Endothelial cell of umbilical vein (primary cell): Measurements from ENCODE around the gene NR2E3. TPM values are rescaled to one million over a fixed set of nuclear protein-coding genes. Genes with fewer than 3 reads are reported as not detected.

Experiments used
- BruUV-seq: library from RNA; stranded (reverse); fragments of 400-500 nt; replicated peaks from 2 replicates; lab custom pipeline; 2021; lab: Mats Ljungman, UMichigan
- CTCF ChIA-PET: fragments of 300-600, 350-600 bp; sonication (Branson Sonifier 250); formaldehyde crosslinking; loops from one replicate; lab custom pipeline; 2021; ENCODE audit warnings: antibody characterized with exemption, inconsistent platforms; lab: Charles Lee
- POLR2A ChIA-PET: fragments of 300-600, 350-600 bp; sonication (Branson Sonifier 250); formaldehyde crosslinking; loops from one replicate; lab custom pipeline; 2021; ENCODE audit warnings: antibody characterized with exemption, inconsistent platforms; lab: Charles Lee
- DNase-seq: peaks from one replicate; pipeline ENCODE4 v3.0.0-alpha.2; 2011; ENCODE audit warnings: low read depth, low spot score
- FAIRE-seq: peaks from 2 replicates; lab custom pipeline; 2011; peaks lifted over from hg19 to GRCh38; lab: Jason Lieb, UNC
- H2AFZ ChIP-seq: 2 replicates; pipeline ENCODE4 v1.6.0; 2012; ENCODE audit warnings: low read depth, low read length, control low read depth, inconsistent platforms
- H3K27ac ChIP-seq: 2 replicates; pipeline ENCODE4 v1.5.1; 2011; ENCODE audit warnings: low read depth, mild to moderate bottlenecking, control low read depth, low read length, moderate library complexity; ENCODE audit not compliant: insufficient read depth
- H3K27me3 ChIP-seq, 2 experiments: 2 replicates each; pipeline versions ENCODE4 v1.6.0 to v1.6.1; 2011; ENCODE audit warnings: low read length in 2 of 2, mixed read lengths in 1 of 2; ENCODE audit not compliant: control insufficient read depth in 2 of 2, insufficient read depth in 2 of 2
- H3K36me3 ChIP-seq, 2 experiments: 2 replicates in 1 of 2; 3 replicates in 1 of 2; pipeline ENCODE4 v1.5.1; 2011; ENCODE audit warnings: low read length in 2 of 2, mild to moderate bottlenecking in 1 of 2, moderate library complexity in 1 of 2; ENCODE audit not compliant: control insufficient read depth in 2 of 2, insufficient read depth in 2 of 2; ENCODE audit errors: extremely low read depth in 1 of 2
- H3K4me1 ChIP-seq: 3 replicates; pipeline ENCODE4 v1.5.1; 2011; ENCODE audit warnings: mild to moderate bottlenecking, low read length; ENCODE audit not compliant: control insufficient read depth, insufficient read depth; ENCODE audit errors: extremely low read depth
- H3K4me2 ChIP-seq: 2 replicates; pipeline ENCODE4 v1.6.1; 2011; ENCODE audit warnings: low read length, control low read depth, mixed read lengths; ENCODE audit not compliant: insufficient read depth
- H3K4me3 ChIP-seq, 3 experiments: fragments of 200-600 bp in 1 of 3; sonication (generic), shearing (Covaris generic) in 1 of 3; replicated peaks in 1 of 3; 2 replicates each; pipeline ENCODE4 v1.5.1; 2011 to 2016; ENCODE audit warnings: control low read depth in 3 of 3, low read length in 3 of 3, mild to moderate bottlenecking in 2 of 3, inconsistent platforms in 1 of 3, low read depth in 1 of 3, moderate library complexity in 1 of 3; ENCODE audit not compliant: insufficient read depth in 1 of 3
- H3K79me2 ChIP-seq: 2 replicates; pipeline ENCODE4 v1.6.0; 2012; ENCODE audit warnings: low read length, inconsistent platforms; ENCODE audit not compliant: control insufficient read depth, insufficient read depth
- H3K9ac ChIP-seq: replicated peaks from 2 replicates; pipeline ENCODE3; 2011; ENCODE audit warnings: low read length, control low read depth; ENCODE audit not compliant: insufficient read depth; ENCODE audit errors: extremely low read depth
- H3K9me1 ChIP-seq: replicated peaks from 3 replicates; pipeline ENCODE4 v1.6.0; 2011; ENCODE audit warnings: mild to moderate bottlenecking, low read length; ENCODE audit not compliant: control insufficient read depth, insufficient read depth; ENCODE audit errors: extremely low read depth
- H3K9me3 ChIP-seq: replicated peaks from 2 replicates; pipeline ENCODE4 v1.5.1; 2012; ENCODE audit warnings: low read length, inconsistent platforms; ENCODE audit not compliant: control insufficient read depth, insufficient read depth
- H4K20me1 ChIP-seq: replicated peaks from 2 replicates; pipeline ENCODE3; 2011; ENCODE audit warnings: mild to moderate bottlenecking, low read length; ENCODE audit not compliant: control insufficient read depth, insufficient read depth; ENCODE audit errors: extremely low read depth
- CTCF ChIP-seq, 2 donors: IDR thresholded peaks; 1 replicate in 1 of 2; 2 replicates in 1 of 2; pipeline ENCODE4 v1.5.1; 2011; ENCODE audit warnings: low read length in 2 of 2, mild to moderate bottlenecking in 2 of 2, moderate library complexity in 2 of 2, control low read depth in 1 of 2, inconsistent platforms in 1 of 2, low read depth in 1 of 2; ENCODE audit not compliant: insufficient read depth in 1 of 2; ENCODE audit errors: extremely low read depth in 1 of 2
- EZH2 ChIP-seq: IDR thresholded peaks from 2 replicates; pipeline ENCODE4 v1.6.1; 2012; ENCODE audit warnings: borderline replicate concordance, low read depth, mild to moderate bottlenecking, moderate library complexity, low read length, inconsistent platforms; ENCODE audit not compliant: severe bottlenecking
- FOS ChIP-seq: IDR thresholded peaks from 2 replicates; pipeline ENCODE4 v1.6.1; 2011; ENCODE audit warnings: mild to moderate bottlenecking, low read length, moderate library complexity, borderline replicate concordance; ENCODE audit not compliant: insufficient read depth
- GATA2 ChIP-seq: IDR thresholded peaks from 2 replicates; pipeline ENCODE4 v1.7.0; 2011; ENCODE audit warnings: low read depth, mild to moderate bottlenecking, moderate library complexity, mixed read lengths, low read length; ENCODE audit not compliant: insufficient read length, insufficient read depth
- JUN ChIP-seq: IDR thresholded peaks from 2 replicates; pipeline ENCODE4 v1.6.1; 2011; ENCODE audit warnings: borderline replicate concordance, low read depth; ENCODE audit not compliant: insufficient read length, insufficient read depth
- MYC ChIP-seq: IDR thresholded peaks from one replicate; pipeline ENCODE4 v1.6.1; 2011; ENCODE audit warnings: mild to moderate bottlenecking, low read depth, low read length
- POLR2A ChIP-seq: IDR thresholded peaks from 2 replicates; pipeline ENCODE4 v1.6.1; 2012; ENCODE audit warnings: low read depth, mild to moderate bottlenecking, control low read depth, low read length
- POLR2AphosphoS5 ChIP-seq: IDR thresholded peaks from 2 replicates; pipeline ENCODE4 v1.6.1; 2012; ENCODE audit warnings: low read depth, mild to moderate bottlenecking, control low read depth, low read length, moderate library complexity; ENCODE audit not compliant: insufficient read depth
- dilution Hi-C: fragments of 300-500 bp; cut with MboI; formaldehyde crosslinking; loops from one replicate; pipeline ENCODE4 v1.15.0; 2019; ENCODE audit warnings: low sequenced_read_pairs; ENCODE audit not compliant: extremely low pct_ligation_motif_present
- intact Hi-C: fragments of 100-400 bp; cut with micrococcal nuclease; formaldehyde crosslinking; loops from one replicate; pipeline ENCODE4 v1.10.0; 2022
- polyA plus RNA-seq, 4 experiments: library from polyadenylated mRNA; depleted of rRNA in 3 of 4; stranded (reverse) in 3 of 4; unstranded in 1 of 4; fragments of >200 nt; gene quantifications; 2 replicates each; pipeline versions ENCODE4 v1.2.1 to v1.2.3, GENCODE V29; 2011 to 2012; ENCODE audit warnings: missing spikeins in 1 of 4
- total RNA-seq: library from RNA; stranded (reverse); gene quantifications from 2 replicates; pipeline ENCODE4 v1.2.3, GENCODE V29; 2021
- TF ChIP-seq, protein P1 (sequence below): IDR thresholded peaks from 2 replicates; pipeline ENCODE4 v1.6.1; 2011; ENCODE audit not compliant: insufficient read depth, insufficient read length

NR2E3 gene
- total and polyA plus RNA-seq, 2 donors (not counting 3 experiments of a cell fraction or from before 2014, with no cell fraction given) = 0.04 to 0.38 TPM

DNA sequence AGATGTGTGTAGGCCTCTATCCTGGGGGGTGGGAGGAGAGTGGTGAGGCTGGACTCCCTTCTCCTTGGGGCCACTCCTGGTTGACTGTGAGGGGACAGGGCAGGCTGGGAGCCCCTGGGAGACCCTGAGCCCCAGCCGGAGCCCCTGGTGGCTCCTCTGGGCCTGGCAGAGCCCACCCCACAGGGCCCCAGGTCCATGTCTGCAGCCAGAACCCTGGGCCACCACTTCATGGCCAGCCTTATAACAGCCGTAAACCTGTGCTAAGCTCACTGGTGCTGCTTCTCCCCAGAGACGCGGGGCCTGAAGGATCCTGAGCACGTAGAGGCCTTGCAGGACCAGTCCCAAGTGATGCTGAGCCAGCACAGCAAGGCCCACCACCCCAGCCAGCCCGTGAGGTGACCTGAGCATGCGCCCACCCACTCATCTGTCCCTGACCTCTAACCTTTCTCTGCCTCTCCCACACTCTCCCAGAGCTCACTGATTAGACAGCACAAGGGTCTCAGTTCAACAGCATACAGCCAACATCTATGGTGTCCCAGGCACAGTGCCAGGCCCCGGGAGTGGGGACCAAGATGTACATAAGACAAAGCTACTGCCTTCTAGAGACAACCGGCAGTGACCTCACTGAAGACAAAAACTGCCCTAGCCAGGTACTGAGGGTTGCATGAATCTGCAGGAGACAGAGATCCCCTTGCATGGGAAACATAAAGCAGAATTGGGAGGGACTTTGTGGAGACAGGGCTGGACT is 3.5 kb downstream of the NR2E3 start:
- ChIA-PET CTCF (interaction anchor here (1.4 to 1.5 kb wide), 2 partner anchors 70 to 342 kb away, joined by 3 read pairs; no protein-coding TSS in a partner anchor), POLR2A (no interaction called here)
- no peaks in the 10 kb centered on the region for H3K9me3 ChIP-seq
- H3K9me1 ChIP-seq = no peaks in the 10 kb centered on the region
- no peak overlapping the region for H3K4me3 ChIP-seq
- no peak overlapping the region for H3K9ac ChIP-seq
- no peak overlapping the region for H3K27ac ChIP-seq
- H3K4me1 ChIP-seq = no peaks in the 10 kb centered on the region
- FAIRE-seq (no peak), DNase-seq (no peak)
- no peaks in the 10 kb centered on the region for H4K20me1 ChIP-seq
- BruUV-seq = no TSS peak
- H3K27me3 ChIP-seq = no peaks in the 10 kb centered on the region
- dilution Hi-C loops = no loop called here
- intact Hi-C loops = no loop called here
- H3K36me3 ChIP-seq = no peaks in the 10 kb centered on the region
- no peak overlapping the region for H2AFZ ChIP-seq
- H3K79me2 ChIP-seq = no peaks in the 10 kb centered on the region
- H3K4me2 ChIP-seq = no peak overlapping the region
- no peak for TF ChIP-seq JUN
- TF ChIP-seq GATA2 = no peak
- TF ChIP-seq POLR2AphosphoS5 = no peak
- TF ChIP-seq, protein P1, sequence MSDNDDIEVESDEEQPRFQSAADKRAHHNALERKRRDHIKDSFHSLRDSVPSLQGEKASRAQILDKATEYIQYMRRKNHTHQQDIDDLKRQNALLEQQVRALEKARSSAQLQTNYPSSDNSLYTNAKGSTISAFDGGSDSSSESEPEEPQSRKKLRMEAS = no peak
- TF ChIP-seq POLR2A = no peak
- TF ChIP-seq FOS = no peak
- no peak for TF ChIP-seq CTCF (IDR thresholded peaks at IDR 0.05; ENCODE audit: extremely low read depth in 1 of 2, insufficient read depth in 1 of 2, low read depth in 1 of 2, low read length in 2 of 2)
- no peak for TF ChIP-seq EZH2
- no peak for TF ChIP-seq MYC
